Stimulated activated CD4-positive, alpha-beta T cell treated with anti-CD3 and anti-CD28 coated beads, Interleukin-2, amount 100 ng/mL, for 24 hours (primary cell): ENCODE measurements around the gene NBPF6.
"Not testable (repeated sequence)": the region's sequence is repeated elsewhere in the genome, so short reads cannot be mapped to it uniquely, and the experiment has no call there.

ENCODE experiments used
- DNase-seq, 2 donors: peaks; one replicate each; pipeline ENCODE4 v3.0.0-alpha.2; 2020

Gene NBPF6

GRCh38 chr1:108450043-108450442 lies at the start of gene NBPF6:
Gene NBPF6 (plus strand): TSS chr1:108450343. CDS start chr1:108450602, 259 bp downstream.
- not testable (repeated sequence) for DNase-seq

DNA sequence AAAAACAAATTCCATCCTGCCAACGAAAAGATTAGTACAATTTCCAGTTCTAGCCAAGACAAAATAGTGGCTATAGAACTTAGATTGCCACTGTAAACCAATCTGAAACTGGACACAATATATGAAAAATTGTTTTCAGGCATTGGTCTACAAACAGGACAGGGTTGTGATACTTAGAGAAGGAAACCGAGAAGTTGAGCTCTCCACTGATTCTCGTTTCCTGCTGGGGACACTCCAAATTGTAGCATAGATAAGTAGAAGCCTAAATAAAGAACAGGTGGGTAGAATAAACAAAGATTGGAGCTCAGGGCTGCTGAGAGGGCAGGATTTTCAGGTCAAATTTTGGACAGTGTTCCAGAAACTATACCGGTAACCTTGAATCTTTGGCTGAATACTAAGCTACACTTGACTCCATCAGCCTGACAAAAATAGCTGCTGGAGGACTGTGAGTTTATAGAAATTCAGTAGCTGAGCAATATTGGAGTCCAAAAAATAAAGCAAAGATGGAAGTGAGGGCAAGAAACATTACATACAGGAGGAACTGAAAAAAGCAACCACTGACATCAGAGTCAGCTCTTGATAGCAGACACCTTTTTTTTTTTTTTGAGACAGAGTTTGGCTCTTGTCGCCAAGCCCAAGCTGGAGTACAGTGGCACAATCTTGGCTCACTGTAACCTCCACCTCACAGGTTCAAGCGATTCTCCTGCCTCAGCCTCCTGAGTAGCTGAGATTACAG lies 38.9 kb upstream of the NBPF6 start:
- not testable (repeated sequence) for DNase-seq

GRCh38 chr1:108420129-108420528 lies 30.0 kb upstream of the NBPF6 start:
- DNase-seq = not testable (repeated sequence)

- DNase-seq = not testable (repeated sequence)
Measured at GRCh38 chr1:108421061-108421916, 28.9 kb upstream of the NBPF6 start.

DNA sequence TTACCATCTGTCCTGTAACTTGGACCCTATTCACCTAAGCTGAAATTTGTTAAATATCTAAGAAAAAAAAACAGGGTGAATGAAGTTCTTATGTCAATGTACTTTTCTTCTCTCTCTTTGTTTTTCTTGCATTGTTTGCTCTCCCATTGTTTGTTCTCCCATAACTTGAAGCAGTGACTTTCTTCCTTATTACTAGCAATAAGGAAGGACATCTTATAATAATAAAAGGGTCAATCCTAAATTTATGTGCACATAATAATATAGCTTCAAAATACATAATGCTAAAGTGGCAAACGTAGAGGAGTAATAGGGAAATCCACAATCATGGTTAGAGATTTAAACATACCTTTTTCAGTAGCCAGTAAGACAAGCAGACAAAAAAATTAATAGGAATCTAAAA lies 23.3 kb upstream of the NBPF6 start:
- DNase-seq = not testable (repeated sequence)

DNA sequence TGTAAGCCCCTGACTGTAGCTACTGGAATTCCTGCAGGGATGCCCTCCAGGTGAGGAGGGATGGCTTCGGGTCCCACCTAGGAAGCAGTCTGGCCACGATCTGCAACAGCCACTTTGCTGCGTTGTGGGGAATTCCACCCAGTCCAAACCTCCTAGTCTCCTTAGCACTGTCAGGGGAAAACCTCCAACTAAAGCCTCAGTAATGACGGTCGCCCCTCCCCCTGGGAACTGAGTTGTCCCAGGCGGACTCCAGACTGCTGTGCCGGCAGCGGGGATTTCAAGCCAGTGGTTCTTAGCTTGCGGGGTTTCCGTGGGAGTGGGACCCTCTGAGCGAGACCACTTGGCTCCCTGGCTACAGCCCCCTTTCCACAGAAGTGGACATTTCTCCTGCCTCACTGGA lies 18.1 kb upstream of the NBPF6 start:
- DNase-seq = not testable (repeated sequence)

DNA sequence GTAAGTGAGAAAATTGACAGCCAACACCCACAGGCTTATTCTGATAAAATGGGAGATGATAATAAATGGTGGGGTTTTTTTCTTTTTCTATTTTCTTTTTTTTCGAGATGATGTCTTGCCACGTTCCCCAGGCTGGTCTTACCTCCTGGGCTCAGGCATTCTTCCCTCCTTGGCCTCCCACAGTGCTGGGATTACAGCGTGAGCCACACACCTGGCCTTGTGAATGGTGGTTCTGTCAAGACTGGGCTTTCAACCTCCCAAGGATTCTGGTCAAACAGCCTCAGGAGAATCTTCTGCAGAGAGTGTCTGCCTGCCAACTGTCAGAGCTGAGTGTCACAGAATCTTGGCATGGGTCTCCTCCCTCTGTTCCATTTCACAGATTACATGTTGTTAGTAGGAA lies 16.7 kb upstream of the NBPF6 start:
- not testable (repeated sequence) for DNase-seq

DNA sequence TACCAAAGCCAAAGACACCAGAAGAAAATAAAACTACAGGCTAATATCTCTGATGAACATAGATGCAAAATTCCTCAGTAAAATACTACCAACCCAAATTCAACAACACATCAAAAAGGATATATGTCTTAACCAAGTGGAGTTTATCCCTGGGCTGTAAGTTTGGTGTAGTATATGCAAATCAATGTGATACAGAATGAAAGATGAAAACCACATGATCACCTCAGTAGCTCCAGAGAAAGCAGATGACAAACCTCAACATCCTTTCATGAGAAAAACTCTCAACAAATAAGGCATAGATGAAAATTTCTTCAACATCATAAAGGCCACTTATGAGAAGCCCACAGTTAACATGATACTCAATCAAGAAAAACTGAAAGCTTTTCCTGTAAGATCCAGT lies 11.6 kb upstream of the NBPF6 start:
- not testable (repeated sequence) for DNase-seq

GRCh38 chr1:108454521-108454920 lies 4.4 kb downstream of the NBPF6 start:
- DNase-seq = not testable (repeated sequence)

DNA sequence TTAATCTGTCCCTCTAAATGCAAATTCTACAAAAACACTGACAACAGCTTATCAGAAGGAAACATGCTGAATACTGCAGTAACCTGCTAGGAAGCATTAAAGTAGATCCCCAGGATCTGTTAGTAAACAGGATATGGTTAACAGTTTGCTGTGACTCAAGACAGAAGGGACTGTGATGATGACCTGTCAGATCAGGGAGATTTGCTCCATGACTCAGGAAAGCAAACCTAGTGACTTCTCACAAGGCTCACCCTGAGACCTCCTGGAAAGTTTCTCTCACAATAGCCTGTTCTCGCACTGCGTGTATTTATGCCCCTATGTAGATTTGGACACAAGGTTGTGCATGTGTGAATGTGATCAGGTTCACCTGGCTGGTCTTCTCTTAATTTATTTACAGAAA lies 8.5 kb downstream of the NBPF6 start:
- DNase-seq = not testable (repeated sequence)

DNA sequence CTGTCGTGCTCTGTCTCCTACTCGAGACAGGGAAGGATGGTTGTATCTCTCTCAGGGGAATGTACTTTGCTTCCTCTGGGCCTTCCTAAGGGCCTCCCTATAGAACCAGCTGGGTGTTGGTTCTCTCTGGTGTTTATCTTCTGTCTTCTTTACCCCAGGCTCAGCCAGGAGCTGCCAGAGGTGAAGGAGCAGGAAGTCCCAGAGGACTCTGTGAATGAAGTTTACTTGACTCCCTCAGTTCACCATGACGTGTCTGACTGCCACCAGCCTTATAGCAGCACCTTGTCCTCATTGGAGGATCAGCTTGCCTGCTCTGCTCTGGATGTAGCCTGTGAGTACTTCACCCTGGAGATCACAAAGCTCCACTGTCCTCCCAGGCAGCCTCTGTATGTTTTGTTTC lies 11.6 kb downstream of the NBPF6 start:
- DNase-seq = not testable (repeated sequence)

GRCh38 chr1:108463962-108464361 lies 13.8 kb downstream of the NBPF6 start:
- not testable (repeated sequence) for DNase-seq

GRCh38 chr1:108466166-108466565 lies 16.0 kb downstream of the NBPF6 start:
- not testable (repeated sequence) for DNase-seq

DNA sequence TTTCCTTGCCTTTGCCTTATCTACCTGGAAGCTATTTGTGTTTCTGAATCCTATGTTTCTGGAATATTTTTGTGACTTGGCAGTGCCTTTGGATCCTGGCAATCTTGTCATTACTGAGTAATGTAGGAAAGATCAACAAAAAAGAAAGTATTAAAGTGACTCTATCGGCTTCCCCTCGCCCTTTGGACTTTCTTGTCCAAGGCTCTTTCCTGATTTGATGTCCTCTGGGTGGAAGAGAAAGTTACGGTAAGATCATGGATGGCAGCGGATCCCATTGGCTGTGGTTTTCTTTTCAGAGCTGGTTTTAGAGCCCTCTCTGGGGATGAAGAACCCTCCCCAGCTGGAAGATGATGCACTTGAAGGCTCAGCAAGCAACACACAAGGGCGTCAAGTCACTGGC lies 17.0 kb downstream of the NBPF6 start:
- not testable (repeated sequence) for DNase-seq

DNA sequence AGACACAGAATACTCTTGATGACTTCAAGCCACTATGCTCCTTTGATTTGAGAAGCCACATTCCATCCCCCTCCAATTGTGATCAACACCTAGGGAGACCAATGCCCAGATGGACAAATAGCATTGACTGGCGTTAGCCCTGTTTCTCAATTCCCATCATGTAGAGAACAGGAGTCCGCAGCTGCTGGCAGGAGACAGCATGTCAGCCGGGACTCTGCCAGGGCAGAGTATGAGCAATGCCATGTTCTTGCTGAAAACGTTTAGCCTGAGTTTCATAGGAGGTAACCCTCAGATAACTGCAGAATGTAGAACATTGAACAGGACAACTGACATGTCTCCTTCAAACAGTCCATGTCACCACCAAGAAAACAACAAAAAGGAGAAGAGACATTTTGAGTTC lies 20.6 kb downstream of the NBPF6 start:
- DNase-seq = not testable (repeated sequence)

- DNase-seq = not testable (repeated sequence)
Measured at GRCh38 chr1:108474516-108474915, 24.4 kb downstream of the NBPF6 start.

DNA sequence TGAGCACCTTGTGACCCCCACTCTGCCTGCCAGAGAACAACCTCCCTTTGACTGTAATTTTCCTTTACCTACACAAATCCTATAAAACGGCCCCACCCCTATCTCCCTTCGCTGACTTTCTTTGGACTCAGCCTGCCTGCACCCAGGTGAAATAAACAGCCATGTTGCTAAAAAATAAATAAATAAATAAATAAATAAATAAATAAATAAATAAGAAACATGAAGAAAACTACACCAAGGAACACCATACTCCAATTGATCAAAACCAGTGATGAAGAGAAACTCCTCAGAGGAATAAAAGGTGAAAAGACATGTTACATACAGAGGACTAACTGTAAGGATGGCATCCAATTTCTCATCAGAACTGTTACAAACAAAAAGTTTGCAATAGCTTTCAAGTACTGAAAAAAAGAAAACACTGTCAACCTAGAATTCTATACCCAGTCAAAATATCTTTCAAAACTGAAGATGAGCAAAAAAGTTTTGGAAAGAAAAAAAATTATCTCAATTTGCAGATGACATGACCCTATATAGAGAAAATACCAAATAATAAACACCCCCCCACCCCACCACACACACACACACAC lies 28.4 kb downstream of the NBPF6 start:
- no peak for DNase-seq

- DNase-seq = no peak
Measured at GRCh38 chr1:108482708-108483107, 32.6 kb downstream of the NBPF6 start.

DNA sequence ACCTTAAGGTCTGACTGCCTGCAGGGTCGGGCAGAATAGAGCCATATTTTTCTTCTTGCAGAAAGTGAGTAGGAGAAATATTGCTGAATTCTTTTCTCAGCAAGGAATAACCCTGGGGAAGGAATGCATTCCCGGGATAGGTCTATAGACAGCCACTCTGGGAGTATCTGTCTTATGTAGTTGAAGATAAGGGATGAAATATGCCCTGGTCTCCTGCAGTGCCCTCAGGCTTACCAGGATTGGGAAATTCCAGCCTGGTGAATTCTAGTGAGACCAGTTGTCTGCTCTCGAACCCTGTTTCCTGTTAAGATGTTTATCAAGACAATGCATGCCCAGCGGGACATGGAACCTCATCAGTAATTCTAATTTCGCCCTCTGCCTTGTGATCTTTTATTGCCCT lies 35.8 kb downstream of the NBPF6 start:
- DNase-seq = not testable (repeated sequence)

DNA sequence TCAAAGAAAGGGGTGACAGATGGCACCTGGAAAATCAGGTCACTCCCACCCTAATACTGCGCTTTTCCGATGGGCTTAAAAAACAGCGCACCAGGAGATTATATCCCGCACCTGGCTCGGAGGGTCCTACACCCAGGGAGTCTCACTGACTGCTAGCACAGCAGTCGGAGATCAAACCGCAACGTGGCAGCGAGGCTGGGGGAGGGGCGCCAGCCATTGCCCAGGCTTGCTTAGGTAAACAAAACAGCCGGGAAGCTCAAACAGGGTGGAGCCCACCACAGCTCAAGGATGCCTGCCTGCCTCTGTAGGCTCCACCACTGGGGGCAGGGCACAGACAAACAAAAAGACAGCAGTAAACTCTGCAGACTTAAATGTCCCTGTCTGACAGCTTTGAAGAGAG lies 36.6 kb downstream of the NBPF6 start:
- not testable (repeated sequence) for DNase-seq

DNA sequence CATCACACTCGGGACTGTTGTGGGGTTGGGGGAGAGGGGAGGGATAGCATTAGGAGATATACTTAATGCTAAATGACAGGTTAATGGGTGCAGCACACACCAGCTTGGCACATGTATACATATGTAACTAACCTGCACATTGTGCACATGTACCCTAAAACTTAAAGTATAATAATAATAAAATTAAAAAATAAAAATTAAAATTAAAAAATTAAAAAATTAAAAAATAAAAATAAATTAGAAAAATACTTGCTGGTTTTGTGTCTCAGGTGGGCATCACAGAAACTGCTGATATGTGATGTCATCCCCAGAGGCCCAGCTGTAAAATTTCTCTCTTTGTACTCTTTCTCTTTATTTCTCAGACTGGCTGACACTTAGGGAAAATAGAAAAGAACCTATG lies 44.9 kb downstream of the NBPF6 start:
- DNase-seq = not testable (repeated sequence)

- not testable (repeated sequence) for DNase-seq
Measured at GRCh38 chr1:108496856-108497255, 46.7 kb downstream of the NBPF6 start.

DNA sequence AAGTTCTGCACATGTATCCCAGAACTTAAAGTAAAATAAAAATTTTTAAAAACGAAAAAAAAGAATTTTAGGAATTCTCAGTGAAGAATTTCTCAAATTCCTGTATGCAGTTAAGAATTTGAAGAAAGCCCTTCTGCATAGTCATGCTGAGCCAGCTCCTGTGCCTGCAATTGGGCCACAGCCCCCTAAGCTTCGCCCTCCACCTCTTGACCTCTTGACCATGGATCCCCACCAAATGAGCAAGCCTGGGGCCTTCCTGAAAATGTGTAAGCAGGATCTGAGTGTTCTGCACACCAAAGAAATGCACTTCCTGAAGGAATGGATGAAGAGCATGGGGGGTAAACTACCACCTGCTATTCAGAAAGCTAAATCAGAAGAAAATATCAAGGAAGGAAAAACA lies 52.0 kb downstream of the NBPF6 start:
- no peak for DNase-seq

- DNase-seq = no peak
Measured at GRCh38 chr1:108502624-108503023, 52.5 kb downstream of the NBPF6 start.
